Smooth muscle cell (in vitro differentiated cells): ENCODE results near the gene USH1C. TPM values are rescaled to one million over a fixed set of nuclear protein-coding genes. Genes with fewer than 3 reads are reported as not detected.

Source experiments
- DNase-seq: peaks from one replicate; lab custom pipeline; 2025; ENCODE audit not compliant: unreplicated experiment; lab: John Stamatoyannopoulos, UW
- H2AFZ ChIP-seq: fragments of 200-600 bp; sonication (generic); 2 replicates; pipeline ENCODE4 v1.6.0; 2016; ENCODE audit warnings: antibody characterized with exemption, low read depth, mild to moderate bottlenecking
- H3F3A ChIP-seq: fragments of 200-600 bp; sonication (generic); 2 replicates; pipeline ENCODE4 v1.6.0; 2017; ENCODE audit warnings: antibody characterized with exemption, low read depth
- H3K27ac ChIP-seq: fragments of 200-600 bp; sonication (generic); 2 replicates; pipeline ENCODE4 v1.5.1; 2016; ENCODE audit warnings: low read depth, mild to moderate bottlenecking
- H3K27me3 ChIP-seq: fragments of 200-600 bp; sonication (generic); 2 replicates; pipeline ENCODE4 v1.6.1; 2016; ENCODE audit warnings: low read depth, mild to moderate bottlenecking
- H3K36me3 ChIP-seq: fragments of 200-600 bp; sonication (generic); 2 replicates; pipeline ENCODE4 v1.5.1; 2016; ENCODE audit warnings: low read depth
- H3K4me1 ChIP-seq: fragments of 200-600 bp; sonication (generic); 2 replicates; pipeline ENCODE4 v1.5.1; 2016; ENCODE audit warnings: low read depth
- H3K4me2 ChIP-seq: fragments of 200-600 bp; sonication (generic); 2 replicates; pipeline ENCODE4 v1.6.0; 2016; ENCODE audit warnings: mild to moderate bottlenecking
- H3K4me3 ChIP-seq: fragments of 200-600 bp; sonication (generic); 2 replicates; pipeline ENCODE4 v1.5.1; 2016; ENCODE audit warnings: mild to moderate bottlenecking
- H3K79me2 ChIP-seq: fragments of 200-600 bp; sonication (generic); 2 replicates; pipeline ENCODE4 v1.6.0; 2016; ENCODE audit warnings: low read depth, mild to moderate bottlenecking
- H3K9ac ChIP-seq: fragments of 200-600 bp; sonication (generic); 2 replicates; pipeline ENCODE4 v1.6.0; 2016; ENCODE audit warnings: low read depth
- H3K9me3 ChIP-seq: fragments of 200-600 bp; sonication (generic); replicated peaks from 2 replicates; pipeline ENCODE4 v1.5.1; 2016; ENCODE audit warnings: low read depth
- H4K20me1 ChIP-seq: fragments of 200-600 bp; sonication (generic); 2 replicates; pipeline ENCODE4 v1.6.0; 2016; ENCODE audit warnings: low read depth
- WGBS: methylation state at CpG from one replicate; pipeline ENCODE4 v1.1.7; 2016; ENCODE audit warnings: low lambda C conversion rate; 5-methylcytosine and 5-hydroxymethylcytosine counted together
- polyA plus RNA-seq: library from polyadenylated mRNA; unstranded; fragments of >200 nt; fragmentation: Nextera tagmentation; extraction: Ambion mirVana; gene quantifications from 2 replicates; pipeline ENCODE4 v1.2.1, GENCODE V29; 2016
- total RNA-seq: library from RNA; depleted of rRNA; stranded (reverse); fragments of >200 nt; gene quantifications from 2 replicates; pipeline ENCODE4 v1.2.3, GENCODE V29; 2014
- TF ChIP-seq, protein P1 (sequence below): fragments of 200-600 bp; sonication (generic); IDR thresholded peaks from 2 replicates; pipeline ENCODE4 v1.5.1; 2017; ENCODE audit warnings: borderline replicate concordance, mild to moderate bottlenecking, antibody characterized with exemption; ENCODE audit not compliant: insufficient read depth, poor library complexity, severe bottlenecking

The USH1C gene
- total and polyA plus RNA-seq, 2 experiments from 2014 or later = not detected

DNA sequence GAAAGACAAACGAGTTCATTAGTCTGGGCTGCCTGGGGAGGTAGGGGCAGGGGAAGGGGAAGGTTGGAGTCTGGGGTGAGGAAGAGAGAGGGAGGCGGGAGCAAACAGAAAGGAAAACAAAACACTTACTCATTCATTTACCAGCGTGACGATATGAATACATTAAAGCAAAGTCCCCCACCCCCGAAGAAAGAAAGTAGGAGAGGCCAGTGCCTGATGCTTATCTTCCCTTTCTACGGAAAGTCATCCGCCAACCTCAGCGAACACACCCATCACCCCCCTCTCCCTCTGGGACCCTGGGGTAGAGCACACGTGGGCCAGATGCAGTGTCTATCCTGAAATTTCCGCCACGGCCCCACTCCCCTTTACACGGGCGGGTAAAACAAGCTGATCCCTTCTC lies 81.3 kb downstream of the USH1C start:
- Histone ChIP-seq H3K27me3 (peaks cover 23% of the 10 kb centered on the region), H3K9me3 (no peaks in the 10 kb centered on the region), H3K9ac (no peak overlapping the region), H3K79me2 (no peaks in the 10 kb centered on the region), H3K4me1 (no peaks in the 10 kb centered on the region), H3K4me3 (no peak overlapping the region), H3K36me3 (no peaks in the 10 kb centered on the region), H3K4me2 (no peak overlapping the region), H4K20me1 (no peaks in the 10 kb centered on the region), H3F3A (no peaks in the 10 kb centered on the region), H2AFZ (no peak overlapping the region), H3K27ac (no peak overlapping the region)
- WGBS = 58% methylated on average over 13 of the region's 13 CpGs
- DNase-seq = no peak
- TF ChIP-seq, protein P1, sequence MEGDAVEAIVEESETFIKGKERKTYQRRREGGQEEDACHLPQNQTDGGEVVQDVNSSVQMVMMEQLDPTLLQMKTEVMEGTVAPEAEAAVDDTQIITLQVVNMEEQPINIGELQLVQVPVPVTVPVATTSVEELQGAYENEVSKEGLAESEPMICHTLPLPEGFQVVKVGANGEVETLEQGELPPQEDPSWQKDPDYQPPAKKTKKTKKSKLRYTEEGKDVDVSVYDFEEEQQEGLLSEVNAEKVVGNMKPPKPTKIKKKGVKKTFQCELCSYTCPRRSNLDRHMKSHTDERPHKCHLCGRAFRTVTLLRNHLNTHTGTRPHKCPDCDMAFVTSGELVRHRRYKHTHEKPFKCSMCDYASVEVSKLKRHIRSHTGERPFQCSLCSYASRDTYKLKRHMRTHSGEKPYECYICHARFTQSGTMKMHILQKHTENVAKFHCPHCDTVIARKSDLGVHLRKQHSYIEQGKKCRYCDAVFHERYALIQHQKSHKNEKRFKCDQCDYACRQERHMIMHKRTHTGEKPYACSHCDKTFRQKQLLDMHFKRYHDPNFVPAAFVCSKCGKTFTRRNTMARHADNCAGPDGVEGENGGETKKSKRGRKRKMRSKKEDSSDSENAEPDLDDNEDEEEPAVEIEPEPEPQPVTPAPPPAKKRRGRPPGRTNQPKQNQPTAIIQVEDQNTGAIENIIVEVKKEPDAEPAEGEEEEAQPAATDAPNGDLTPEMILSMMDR = no peak

DNA sequence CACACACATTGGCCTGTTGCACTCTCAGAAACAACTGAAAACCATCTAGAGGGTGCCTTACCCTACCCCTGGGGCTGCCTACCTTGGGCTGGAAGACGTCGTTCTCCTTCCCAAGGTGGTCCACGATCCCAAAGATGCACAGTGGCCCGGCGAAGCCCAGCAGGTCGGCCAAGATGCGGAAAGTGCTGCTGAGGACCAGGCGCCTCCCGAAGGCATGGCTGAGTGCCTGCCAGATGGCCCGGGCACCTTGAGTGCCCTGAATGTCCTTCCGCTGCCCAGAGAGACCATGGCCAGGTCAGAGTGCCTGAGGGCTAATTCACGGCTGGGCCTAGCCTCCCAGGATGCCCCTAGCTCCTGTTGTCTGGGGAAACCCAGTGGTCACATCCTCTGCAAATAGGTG lies 83.8 kb downstream of the USH1C start:
- Histone ChIP-seq H3K9me3 (no peaks in the 10 kb centered on the region), H3K36me3 (no peaks in the 10 kb centered on the region), H3F3A (no peaks in the 10 kb centered on the region), H3K9ac (no peak overlapping the region), H3K4me1 (no peaks in the 10 kb centered on the region), H3K4me3 (no peak overlapping the region), H4K20me1 (no peaks in the 10 kb centered on the region), H3K27ac (no peak overlapping the region), H3K27me3 (peaks cover 29% of the 10 kb centered on the region), H3K4me2 (no peak overlapping the region), H3K79me2 (no peaks in the 10 kb centered on the region), H2AFZ (no peak overlapping the region)
- WGBS = 94% methylated on average over 11 of the region's 12 CpGs
- TF ChIP-seq, protein P1 = no peak
- DNase-seq = no peak

DNA sequence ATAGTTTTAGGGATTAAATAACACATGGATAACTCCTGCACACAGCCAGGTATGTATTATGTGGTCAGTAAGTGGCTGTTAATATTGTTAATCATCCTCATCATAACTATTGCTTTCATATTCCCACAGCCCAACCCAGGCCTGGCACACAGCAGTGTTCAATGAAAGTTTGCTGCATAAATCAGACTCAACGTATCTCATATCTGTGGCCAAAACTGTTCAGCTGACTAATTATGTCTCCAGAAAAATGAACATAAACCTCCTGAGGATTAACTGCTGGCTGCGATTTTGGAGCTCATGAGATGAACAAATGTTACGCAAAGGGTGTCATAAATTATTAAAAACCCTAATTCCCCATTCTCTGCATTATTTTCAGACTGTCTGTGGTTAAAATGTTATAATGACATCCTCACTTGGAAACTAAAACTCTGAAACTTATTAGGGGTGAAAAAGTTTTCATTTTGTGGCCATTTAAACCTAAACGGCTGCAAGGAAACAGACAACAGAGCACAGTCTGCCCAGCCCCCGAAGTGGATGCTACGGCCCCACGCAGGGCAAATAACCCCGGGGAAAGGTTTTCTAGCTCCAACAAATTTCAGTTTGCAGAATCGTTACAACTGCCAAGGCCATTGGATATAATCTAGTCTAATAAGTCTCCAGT lies 84.8 kb downstream of the USH1C start:
- TF ChIP-seq, protein P1 = no peak
- no peaks in the 10 kb centered on the region for H3K4me1 ChIP-seq
- no peaks in the 10 kb centered on the region for H3K79me2 ChIP-seq
- 82% methylated on average over 9 of the region's 9 CpGs for WGBS
- no peak overlapping the region for H3K4me3 ChIP-seq
- H3K4me2 ChIP-seq = no peak overlapping the region
- peaks cover 23% of the 10 kb centered on the region for H3K27me3 ChIP-seq
- no peak overlapping the region for H2AFZ ChIP-seq
- no peaks in the 10 kb centered on the region for H3K36me3 ChIP-seq
- DNase-seq = no peak
- no peak overlapping the region for H3K9ac ChIP-seq
- H3F3A ChIP-seq = no peaks in the 10 kb centered on the region
- no peaks in the 10 kb centered on the region for H3K9me3 ChIP-seq
- no peaks in the 10 kb centered on the region for H4K20me1 ChIP-seq
- no peak overlapping the region for H3K27ac ChIP-seq

DNA sequence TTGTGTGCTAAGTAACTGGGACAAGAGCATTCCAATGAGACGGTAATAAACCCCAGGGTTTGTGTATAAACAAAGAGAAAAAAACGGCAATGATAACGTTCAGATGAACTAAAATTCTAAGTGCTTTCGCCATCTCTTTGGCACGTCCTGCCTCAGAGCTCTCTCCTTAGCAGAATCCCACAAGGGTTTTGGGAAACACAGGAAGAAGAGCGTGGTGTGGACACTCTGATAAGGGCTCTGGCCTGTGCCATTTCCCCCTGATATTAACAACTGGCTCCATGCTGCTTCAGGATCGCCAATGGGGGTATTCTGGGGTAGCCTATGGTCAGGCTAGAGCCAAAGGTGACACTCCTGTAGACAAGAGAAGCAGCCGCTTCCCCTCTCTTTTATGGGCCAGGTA lies 85.9 kb downstream of the USH1C start:
- no peaks in the 10 kb centered on the region for H4K20me1 ChIP-seq
- 61% methylated on average over 8 of the region's 8 CpGs for WGBS
- no peak overlapping the region for H3K9ac ChIP-seq
- no peaks in the 10 kb centered on the region for H3F3A ChIP-seq
- no peak overlapping the region for H3K27ac ChIP-seq
- H3K4me2 ChIP-seq = no peak overlapping the region
- no peaks in the 10 kb centered on the region for H3K9me3 ChIP-seq
- no peaks in the 10 kb centered on the region for H3K36me3 ChIP-seq
- H3K4me3 ChIP-seq = no peak overlapping the region
- peaks cover 17% of the 10 kb centered on the region for H3K27me3 ChIP-seq
- TF ChIP-seq, protein P1 = no peak
- H2AFZ ChIP-seq = no peak overlapping the region
- H3K4me1 ChIP-seq = no peaks in the 10 kb centered on the region
- H3K79me2 ChIP-seq = no peaks in the 10 kb centered on the region
- no peak for DNase-seq
